Stimulated activated CD4-positive, alpha-beta T cell treated with anti-CD3 and anti-CD28 coated beads, TNF-alpha, amount 100 ng/mL, for 1 hour (primary cell): ENCODE measurements around the gene TINAGL1.

Experiments
- DNase-seq, 3 donors: peaks; one replicate each; pipeline ENCODE4 v3.0.0-alpha.2; 2020; ENCODE audit warnings: low read depth in 3 of 3, low spot score in 1 of 3

TINAGL1 gene

DNA sequence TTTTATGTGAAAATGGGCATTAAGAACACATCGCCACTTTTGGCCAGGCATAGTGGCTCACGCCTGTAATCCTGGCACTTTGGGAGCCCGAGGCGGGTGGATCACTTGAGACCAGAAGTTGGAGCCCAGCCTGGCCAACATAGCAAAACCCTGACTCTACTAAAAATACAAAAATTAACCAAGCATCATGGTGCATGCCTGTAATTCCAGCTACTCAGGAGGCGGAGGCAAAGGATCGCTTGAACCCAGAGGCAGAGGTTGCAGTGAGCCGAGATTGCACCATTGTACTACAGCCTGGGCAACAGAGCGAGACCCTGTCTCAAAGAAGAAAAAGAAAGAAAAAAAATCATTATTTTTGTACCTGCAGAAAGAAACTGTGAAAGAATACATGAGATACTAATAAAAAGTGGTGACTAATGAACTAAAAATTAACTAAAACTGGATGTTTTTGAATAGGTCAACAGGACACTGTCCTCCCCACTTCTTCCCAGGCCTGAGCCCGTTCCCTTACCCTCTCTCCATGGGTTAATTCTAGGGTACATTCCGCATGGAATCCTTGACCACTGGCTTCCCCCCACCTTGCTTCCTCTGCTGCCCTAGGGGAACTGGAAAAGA, 8.3 kb upstream of the TINAGL1 start:
- no peak for DNase-seq

DNA sequence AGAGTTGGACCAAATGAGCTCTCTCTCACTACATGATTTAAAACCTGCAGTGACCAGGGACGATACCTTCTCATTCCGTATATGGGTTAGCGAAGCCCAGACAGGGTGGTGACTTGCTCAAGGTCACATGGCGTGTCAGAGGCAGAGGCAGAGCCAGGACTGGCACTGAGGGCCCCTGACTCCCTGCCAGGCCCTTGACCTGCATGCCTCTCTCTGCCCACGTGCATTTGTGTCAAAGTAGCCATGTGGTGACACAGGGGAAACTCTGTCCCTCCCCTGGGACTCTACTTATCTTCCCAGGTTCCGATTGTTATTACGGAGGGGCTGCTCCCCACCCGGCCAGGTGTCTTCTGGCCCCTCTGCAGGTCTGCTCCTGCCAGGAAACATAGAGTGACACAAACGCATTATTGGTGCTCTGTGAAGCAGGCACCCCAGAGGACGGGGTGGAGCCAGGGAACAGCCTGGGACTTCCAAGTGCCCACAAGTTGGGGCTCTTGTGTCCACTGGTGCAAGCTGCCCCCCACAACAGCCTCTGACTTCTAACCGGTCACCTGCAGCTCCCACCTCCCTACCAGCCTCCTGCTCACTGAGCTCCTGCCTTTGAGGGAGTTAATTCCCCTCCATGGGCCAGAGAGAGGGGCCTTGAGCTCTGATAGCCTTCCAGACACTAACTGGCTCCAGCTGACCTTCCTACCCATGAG, 7.3 kb upstream of the TINAGL1 start:
- DNase-seq, result no peak

DNA sequence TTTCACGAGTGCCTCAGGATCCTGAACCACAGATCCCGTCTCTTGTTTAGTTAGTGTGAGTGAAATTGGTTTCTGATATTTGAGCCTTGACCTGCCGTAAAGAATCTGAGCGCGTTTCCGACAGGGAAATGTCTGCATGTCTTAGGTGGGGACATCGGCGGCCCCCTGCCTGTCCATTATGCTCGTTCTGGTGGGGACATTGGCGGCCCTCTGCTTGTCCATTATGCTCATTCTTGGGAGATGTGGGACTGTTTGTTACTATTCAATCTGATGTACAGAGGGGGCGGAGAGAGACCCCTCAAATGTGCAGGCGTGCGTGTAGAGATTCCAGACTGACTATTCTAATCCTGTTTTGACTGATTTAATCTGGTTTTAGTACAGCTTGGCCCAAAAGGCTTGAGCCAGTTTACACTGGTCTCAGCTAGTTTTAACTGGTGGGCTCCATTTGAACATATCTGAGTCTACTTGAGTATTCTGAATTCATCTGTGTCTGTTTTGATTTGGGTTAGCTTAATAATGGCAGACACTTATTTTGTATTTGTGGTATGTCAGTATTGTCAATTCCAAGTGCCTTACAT, 6.6 kb upstream of the TINAGL1 start:
- no peak for DNase-seq

- DNase-seq, result no peak
Observed at GRCh38 chr1:31570228-31570627, 6.1 kb upstream of the TINAGL1 start.

- DNase-seq, result no peak
Observed at GRCh38 chr1:31570906-31571305, 5.4 kb upstream of the TINAGL1 start.

DNA sequence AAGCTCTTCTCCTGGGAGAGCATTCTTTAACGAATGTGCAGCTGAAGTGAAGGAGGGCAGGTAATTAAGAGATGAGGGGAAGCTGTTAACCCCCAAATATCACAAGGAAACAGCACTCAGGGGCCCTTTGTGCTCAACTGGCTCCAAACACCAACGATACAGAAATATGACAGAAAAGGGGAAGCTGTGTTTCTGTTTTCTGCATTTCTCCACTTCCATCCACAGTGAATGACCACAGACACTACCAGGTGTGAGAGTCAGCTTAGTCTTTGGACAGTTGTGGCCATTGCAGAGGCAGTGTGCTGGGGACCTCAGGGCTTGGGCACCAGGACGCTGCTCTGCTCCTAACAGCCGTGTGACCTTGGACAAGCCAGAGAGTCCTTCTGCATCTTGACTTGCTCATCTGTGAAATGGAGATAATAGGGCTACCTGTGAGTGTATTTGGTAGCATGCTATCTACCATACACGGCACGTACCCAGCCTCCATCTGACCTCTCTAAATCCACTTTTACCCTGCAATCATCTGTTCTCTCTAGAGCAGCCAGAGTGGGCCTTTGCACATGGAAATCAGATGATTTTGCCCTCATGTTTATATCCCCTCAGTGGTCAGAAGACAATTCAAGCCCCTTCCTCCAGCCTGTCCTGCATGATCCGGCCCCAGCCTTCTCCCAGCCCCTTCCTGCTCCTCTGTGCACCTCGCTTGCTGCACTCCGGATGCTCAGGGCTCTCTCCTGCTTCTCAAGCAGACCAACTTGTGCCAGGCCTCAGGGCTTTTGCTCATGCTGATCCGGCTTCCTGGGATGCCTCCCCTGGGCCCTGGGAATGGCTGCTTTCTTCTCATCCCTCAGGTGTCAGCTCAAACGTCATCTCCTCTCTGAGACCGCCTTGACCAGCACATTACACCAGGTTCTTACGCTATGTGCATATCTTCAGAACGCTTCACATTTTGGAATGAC, 4.7 kb upstream of the TINAGL1 start:
- DNase-seq, result no peak

- no peak for DNase-seq
Observed at GRCh38 chr1:31572323-31573104, 3.8 kb upstream of the TINAGL1 start.

- no peak for DNase-seq
Observed at GRCh38 chr1:31573261-31573660, 3.1 kb upstream of the TINAGL1 start.

GRCh38 chr1:31574749-31575368, 1.5 kb upstream of the TINAGL1 start:
- DNase-seq, result no peak

DNA sequence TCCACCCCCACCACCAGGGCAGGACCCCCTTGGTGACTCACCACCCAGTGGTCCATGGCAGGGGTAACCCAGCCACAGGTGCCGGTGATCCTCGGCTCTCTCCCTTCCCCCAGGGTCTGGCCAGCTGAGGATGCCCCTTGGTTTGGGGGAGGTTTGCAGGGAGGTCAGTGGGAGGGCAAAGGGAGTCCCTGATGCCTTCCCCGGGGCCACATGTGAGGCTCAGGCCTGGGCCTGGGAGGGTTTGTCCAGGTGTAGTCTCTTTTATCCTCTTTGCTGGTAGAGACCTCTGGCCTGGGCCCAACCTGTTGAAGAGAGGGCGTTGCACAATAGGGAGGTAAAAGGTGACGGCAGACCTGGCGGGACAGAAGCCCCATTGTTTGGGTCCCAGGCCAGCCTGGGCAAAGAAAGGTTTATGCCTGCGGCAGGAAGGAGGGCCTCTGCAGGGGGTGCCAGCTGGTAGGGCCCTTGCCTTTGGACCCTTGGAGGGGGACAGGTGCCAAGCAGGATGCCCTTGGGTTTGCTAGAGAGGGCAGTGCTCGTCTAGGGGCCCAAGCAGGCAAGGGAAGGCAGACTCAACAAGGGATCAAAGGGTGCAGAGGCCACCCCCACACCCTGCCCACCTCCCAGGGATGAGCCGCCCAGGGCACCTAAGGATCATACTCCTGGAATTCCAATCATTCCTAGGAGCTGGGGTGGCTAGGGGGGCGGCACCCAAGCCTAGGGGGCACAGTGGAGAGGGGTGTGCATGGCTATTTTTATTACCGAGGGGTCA, 760 bp upstream of the TINAGL1 start:
- no peak for DNase-seq

DNA sequence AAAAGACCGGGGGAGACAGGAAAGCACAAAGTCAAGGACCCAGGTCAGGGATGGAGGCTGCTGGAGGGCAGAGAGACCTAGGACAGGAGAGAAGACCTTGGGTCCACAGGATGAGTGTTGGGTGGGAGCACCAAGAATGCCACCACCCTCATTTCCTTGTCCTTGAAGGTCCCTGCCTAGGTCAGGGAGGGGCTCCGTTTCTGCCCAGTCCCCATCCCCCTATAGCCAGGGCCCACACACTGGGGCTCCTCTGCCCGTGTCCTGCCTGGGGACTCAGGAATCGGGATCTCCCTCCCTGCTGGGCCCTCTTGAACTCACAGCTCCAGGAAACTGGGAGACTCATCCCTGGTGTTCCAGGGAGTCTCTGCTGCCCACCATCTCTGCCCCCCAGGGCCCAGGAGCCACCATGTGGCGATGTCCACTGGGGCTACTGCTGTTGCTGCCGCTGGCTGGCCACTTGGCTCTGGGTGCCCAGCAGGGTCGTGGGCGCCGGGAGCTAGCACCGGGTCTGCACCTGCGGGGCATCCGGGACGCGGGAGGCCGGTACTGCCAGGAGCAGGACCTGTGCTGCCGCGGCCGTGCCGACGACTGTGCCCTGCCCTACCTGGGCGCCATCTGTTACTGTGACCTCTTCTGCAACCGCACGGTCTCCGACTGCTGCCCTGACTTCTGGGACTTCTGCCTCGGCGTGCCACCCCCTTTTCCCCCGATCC, 584 bp downstream of the TINAGL1 start:
- DNase-seq, result no peak

GRCh38 chr1:31577515-31578192, 1.3 kb downstream of the TINAGL1 start:
- no peak for DNase-seq

DNA sequence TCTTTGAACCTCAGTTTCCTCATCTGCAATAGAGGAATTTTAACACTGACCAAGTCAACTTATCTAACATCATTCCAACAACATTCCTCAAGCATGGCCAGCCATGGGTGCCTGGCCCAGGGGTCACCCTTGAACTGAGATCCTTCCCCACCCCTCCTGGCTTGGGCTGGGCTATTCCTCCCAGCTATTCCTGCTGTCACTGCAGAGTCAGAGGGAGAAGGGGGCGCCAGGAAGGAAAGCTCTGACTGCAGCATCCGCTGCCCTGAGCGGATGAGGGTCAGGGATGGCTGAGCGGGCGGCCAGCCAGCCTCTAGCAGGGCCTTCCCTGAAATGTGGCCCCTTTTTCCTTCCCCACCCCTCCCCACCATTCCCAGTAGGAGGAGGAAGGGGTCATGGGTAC, 3.1 kb downstream of the TINAGL1 start:
- no peak for DNase-seq

GRCh38 chr1:31580513-31580870, 4.2 kb downstream of the TINAGL1 start:
- DNase-seq, result no peak

DNA sequence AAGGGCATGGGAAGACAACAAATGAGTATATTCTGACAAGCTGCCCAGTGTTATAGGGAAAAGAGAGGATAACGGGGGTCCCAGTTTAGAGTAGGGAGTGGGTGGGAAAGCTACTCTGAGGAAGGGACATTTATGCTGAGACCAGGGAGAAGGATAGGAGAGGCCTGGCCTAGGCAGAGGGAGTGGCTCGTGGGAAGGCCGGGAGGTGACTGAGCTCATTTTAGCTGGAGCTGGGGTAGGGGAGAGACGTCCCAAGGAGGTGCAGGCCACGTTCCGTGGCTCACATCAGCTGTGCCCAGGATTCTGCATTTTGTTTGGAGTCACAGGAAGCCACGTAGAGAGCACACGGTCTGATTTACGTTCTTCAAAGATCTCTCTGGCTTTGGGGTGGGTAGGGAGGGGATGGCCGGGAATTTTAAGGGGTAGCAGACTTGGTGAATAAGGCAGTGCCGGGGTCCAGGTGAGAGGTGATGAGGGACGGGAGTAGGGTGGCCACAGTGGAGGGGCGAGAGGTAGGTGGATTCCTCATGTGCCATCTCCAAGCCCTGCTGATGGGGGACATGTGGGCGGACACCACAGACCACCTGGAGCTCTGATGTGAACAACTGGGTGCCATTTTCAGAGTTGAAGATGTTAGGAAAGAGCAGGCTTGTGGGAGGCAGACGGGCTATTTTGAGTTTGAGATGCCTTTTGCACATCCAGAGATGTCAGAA, 4.7 kb downstream of the TINAGL1 start:
- no peak for DNase-seq

- no peak for DNase-seq
Observed at GRCh38 chr1:31581821-31582810, 5.8 kb downstream of the TINAGL1 start.
